ENCODE data around the gene BLTP3B. TPM values are rescaled to one million over a fixed set of nuclear protein-coding genes. Genes with fewer than 3 reads are reported as not detected.

Gene BLTP3B
- total RNA-seq, 1 donor from 2014 or later = 19.5 TPM

GRCh38 chr12:100173111-100173510 is 30.4 kb upstream of the BLTP3B start:
- no peak overlapping the region for H3K27ac Mint-ChIP-seq
- no peak for TF ChIP-seq CTCF (conservative IDR thresholded peaks at IDR 0.05)
- no peaks in the 10 kb centered on the region for H3K9me3 Mint-ChIP-seq
- no peak overlapping the region for H3K4me3 Mint-ChIP-seq
- H3K36me3 Mint-ChIP-seq = no peaks in the 10 kb centered on the region
- H3K4me1 Mint-ChIP-seq (ENCODE audit: unreplicated experiment) = peaks cover 9% of the 10 kb centered on the region
- no peak for DNase-seq (ENCODE audit: extremely low spot score, unreplicated experiment)
- no peaks in the 10 kb centered on the region for H3K27me3 Mint-ChIP-seq

GRCh38 chr12:100171248-100171647 is 28.6 kb upstream of the BLTP3B start:
- Mint-ChIP-seq H3K27me3 (no peaks in the 10 kb centered on the region), H3K36me3 (no peaks in the 10 kb centered on the region), H3K9me3 (no peaks in the 10 kb centered on the region), H3K27ac (no peak overlapping the region), H3K4me1 (ENCODE audit: unreplicated experiment) (peaks cover 9% of the 10 kb centered on the region), H3K4me3 (no peak overlapping the region)
- DNase-seq (ENCODE audit: extremely low spot score, unreplicated experiment) = no peak
- TF ChIP-seq CTCF (conservative IDR thresholded peaks at IDR 0.05) = no peak

GRCh38 chr12:100170313-100170858 is 27.7 kb upstream of the BLTP3B start:
- peak overlapping the region; percentile 21 for H3K27ac Mint-ChIP-seq
- H3K4me3 Mint-ChIP-seq = no peak overlapping the region
- no peaks in the 10 kb centered on the region for H3K27me3 Mint-ChIP-seq
- H3K9me3 Mint-ChIP-seq = no peaks in the 10 kb centered on the region
- TF ChIP-seq CTCF (conservative IDR thresholded peaks at IDR 0.05) = no peak
- H3K4me1 Mint-ChIP-seq (ENCODE audit: unreplicated experiment) = peaks cover 9% of the 10 kb centered on the region
- no peak for DNase-seq (ENCODE audit: extremely low spot score, unreplicated experiment)
- no peaks in the 10 kb centered on the region for H3K36me3 Mint-ChIP-seq

GRCh38 chr12:100169345-100169744 is 26.7 kb upstream of the BLTP3B start:
- no peaks in the 10 kb centered on the region for H3K9me3 Mint-ChIP-seq
- no peaks in the 10 kb centered on the region for H3K27me3 Mint-ChIP-seq
- TF ChIP-seq CTCF (conservative IDR thresholded peaks at IDR 0.05) = no peak
- H3K27ac Mint-ChIP-seq = no peak overlapping the region
- no peak overlapping the region for H3K4me3 Mint-ChIP-seq
- H3K36me3 Mint-ChIP-seq = no peaks in the 10 kb centered on the region
- peaks cover 10% of the 10 kb centered on the region for H3K4me1 Mint-ChIP-seq (ENCODE audit: unreplicated experiment)
- no peak for DNase-seq (ENCODE audit: extremely low spot score, unreplicated experiment)

GRCh38 chr12:100168562-100168961 is 25.9 kb upstream of the BLTP3B start:
- Mint-ChIP-seq H3K4me3 (no peak overlapping the region), H3K27me3 (no peaks in the 10 kb centered on the region), H3K36me3 (no peaks in the 10 kb centered on the region), H3K27ac (no peak overlapping the region), H3K9me3 (no peaks in the 10 kb centered on the region), H3K4me1 (ENCODE audit: unreplicated experiment) (peaks cover 18% of the 10 kb centered on the region)
- DNase-seq (ENCODE audit: extremely low spot score, unreplicated experiment) = no peak
- TF ChIP-seq CTCF (conservative IDR thresholded peaks at IDR 0.05) = no peak

- no peaks in the 10 kb centered on the region for H3K36me3 Mint-ChIP-seq
- no peak for TF ChIP-seq CTCF (conservative IDR thresholded peaks at IDR 0.05)
- no peak for DNase-seq (ENCODE audit: extremely low spot score, unreplicated experiment)
- peaks cover 22% of the 10 kb centered on the region for H3K4me1 Mint-ChIP-seq (ENCODE audit: unreplicated experiment)
- H3K9me3 Mint-ChIP-seq = peaks cover 4% of the 10 kb centered on the region
- H3K4me3 Mint-ChIP-seq = no peak overlapping the region
- H3K27me3 Mint-ChIP-seq = no peaks in the 10 kb centered on the region
- no peak overlapping the region for H3K27ac Mint-ChIP-seq
These were observed 23.6 kb upstream of the BLTP3B start for GRCh38 chr12:100166232-100166631.

Data from type B pancreatic cell (in vitro differentiated cells).